ENCODE results near the gene MAP3K2.

The MAP3K2 gene

GRCh38 chr2:127425540-127426490 lies 38.0 kb upstream of the MAP3K2 start:
- ChIA-PET CTCF (interaction anchor here (2.5 kb wide), 1 partner anchor 10 kb away, joined by 11 read pairs; no protein-coding TSS in a partner anchor), POLR2A (no interaction called here)
- DNase-seq (ENCODE audit: extremely low spot score): no peak
- TF ChIP-seq ELF4 (IDR thresholded peaks at IDR 0.05): no peak
- no peak for TF ChIP-seq FOXK2 (IDR thresholded peaks at IDR 0.05)
- TF ChIP-seq FOXM1 (IDR thresholded peaks at IDR 0.05; ENCODE audit: borderline replicate concordance): no peak
- no peak for TF ChIP-seq SUZ12 (IDR thresholded peaks at IDR 0.05)
- no peak for TF ChIP-seq L3MBTL2 (conservative IDR thresholded peaks at IDR 0.05)
- TF ChIP-seq PKNOX1 (IDR thresholded peaks at IDR 0.05): no peak
- TF ChIP-seq SP1 (IDR thresholded peaks at IDR 0.05): no peak
- TF ChIP-seq ARNT (IDR thresholded peaks at IDR 0.05): no peak
- TF ChIP-seq TARDBP (IDR thresholded peaks at IDR 0.05): no peak

DNA sequence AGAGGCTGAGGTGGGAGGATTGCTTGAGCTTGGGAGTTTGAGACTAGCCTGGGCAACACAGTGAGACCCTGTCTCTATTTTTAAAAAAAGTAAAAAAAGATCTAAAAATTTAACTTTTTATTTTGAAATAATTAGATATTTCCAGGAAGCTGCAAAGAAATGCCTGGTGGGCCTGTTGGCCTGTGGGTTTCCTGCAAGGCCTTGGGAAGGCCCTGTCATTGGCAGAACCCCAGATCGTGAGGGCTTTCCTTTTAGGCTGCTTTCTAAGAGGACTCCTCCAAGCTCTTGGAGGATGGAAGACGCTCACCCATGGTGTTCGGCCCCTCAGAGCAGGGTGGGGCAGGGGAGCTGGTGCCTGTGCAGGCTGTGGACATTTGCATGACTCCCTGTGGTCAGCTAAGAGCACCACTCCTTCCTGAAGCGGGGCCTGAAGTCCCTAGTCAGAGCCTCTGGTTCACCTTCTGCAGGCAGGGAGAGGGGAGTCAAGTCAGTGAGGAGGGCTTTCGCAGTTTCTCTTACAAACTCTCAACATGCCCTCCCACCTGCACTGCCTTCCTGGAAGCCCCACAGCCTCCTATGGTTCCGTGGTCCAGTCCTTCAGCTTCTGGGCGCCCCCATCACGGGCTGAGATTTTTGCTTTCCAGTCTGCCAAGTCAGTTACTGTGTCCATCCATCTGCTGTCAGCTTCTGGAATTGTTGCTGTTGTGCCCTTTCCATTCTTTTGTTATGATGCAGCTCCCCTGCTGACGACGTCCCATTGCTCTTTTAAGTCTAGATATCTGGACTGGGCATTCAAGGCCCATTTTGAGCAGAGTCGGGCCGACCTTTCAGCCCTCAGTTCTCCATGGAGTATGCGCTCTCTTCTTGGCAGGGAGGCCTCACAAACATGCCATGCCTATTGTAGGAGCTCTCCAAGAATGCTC lies 37.1 kb upstream of the MAP3K2 start:
- CTCF ChIA-PET: interaction anchor here (2.5 kb wide), 1 partner anchor 10 kb away, joined by 11 read pairs; no protein-coding TSS in a partner anchor

GRCh38 chr2:127423880-127424279 lies 36.1 kb upstream of the MAP3K2 start:
- POLR2A ChIA-PET: interaction anchor here (1.0 to 1.3 kb wide), 2 partner anchors 9 to 103 kb away, joined by 3 to 7 read pairs; no protein-coding TSS in a partner anchor
- no peak for TF ChIP-seq TARDBP (IDR thresholded peaks at IDR 0.05)
- TF ChIP-seq FOXM1 (IDR thresholded peaks at IDR 0.05; ENCODE audit: borderline replicate concordance): no peak
- no peak for TF ChIP-seq NFRKB (IDR thresholded peaks at IDR 0.05)
- TF ChIP-seq SUZ12 (IDR thresholded peaks at IDR 0.05): no peak
- TF ChIP-seq ARNT (IDR thresholded peaks at IDR 0.05): no peak
- TF ChIP-seq ZNF384 (IDR thresholded peaks at IDR 0.05): no peak
- no peak for TF ChIP-seq CTBP1 (IDR thresholded peaks at IDR 0.05; ENCODE audit: borderline replicate concordance)
- no peak for TF ChIP-seq FOXK2 (IDR thresholded peaks at IDR 0.05)
- no peak for TF ChIP-seq FOXA1 (IDR thresholded peaks at IDR 0.05)
- TF ChIP-seq LEF1 (IDR thresholded peaks at IDR 0.05; ENCODE audit: borderline replicate concordance): no peak
- no peak for TF ChIP-seq ELF4 (IDR thresholded peaks at IDR 0.05)
- TF ChIP-seq PKNOX1 (IDR thresholded peaks at IDR 0.05): no peak
- no peak for TF ChIP-seq HDGF (IDR thresholded peaks at IDR 0.05; ENCODE audit: borderline replicate concordance)
- no peak for TF ChIP-seq L3MBTL2 (conservative IDR thresholded peaks at IDR 0.05)
- no peak for TF ChIP-seq SP1 (IDR thresholded peaks at IDR 0.05)
- no peak for TF ChIP-seq BHLHE40 (IDR thresholded peaks at IDR 0.05; ENCODE audit: borderline replicate concordance)
- DNase-seq (ENCODE audit: extremely low spot score): no peak
- CTCF ChIA-PET: no interaction called here

More for the DNA sequence above, 37.1 kb upstream of the MAP3K2 start:
- no peak for DNase-seq (ENCODE audit: extremely low spot score)
- no peak for TF ChIP-seq SUZ12 (IDR thresholded peaks at IDR 0.05)
- TF ChIP-seq FOXA1 (IDR thresholded peaks at IDR 0.05): no peak
- TF ChIP-seq FOXK2 (IDR thresholded peaks at IDR 0.05): no peak
- no peak for TF ChIP-seq LEF1 (IDR thresholded peaks at IDR 0.05; ENCODE audit: borderline replicate concordance)
- no peak for TF ChIP-seq SP1 (IDR thresholded peaks at IDR 0.05)
- TF ChIP-seq FOXM1 (IDR thresholded peaks at IDR 0.05; ENCODE audit: borderline replicate concordance): no peak
- TF ChIP-seq PKNOX1 (IDR thresholded peaks at IDR 0.05): no peak
- no peak for TF ChIP-seq TARDBP (IDR thresholded peaks at IDR 0.05)
- TF ChIP-seq ZNF384 (IDR thresholded peaks at IDR 0.05): no peak
- TF ChIP-seq L3MBTL2 (conservative IDR thresholded peaks at IDR 0.05): no peak
- no peak for TF ChIP-seq ELF4 (IDR thresholded peaks at IDR 0.05)
- TF ChIP-seq HDGF (IDR thresholded peaks at IDR 0.05; ENCODE audit: borderline replicate concordance): no peak
- no peak for TF ChIP-seq ARNT (IDR thresholded peaks at IDR 0.05)
- TF ChIP-seq CTBP1 (IDR thresholded peaks at IDR 0.05; ENCODE audit: borderline replicate concordance): no peak
- TF ChIP-seq BHLHE40 (IDR thresholded peaks at IDR 0.05; ENCODE audit: borderline replicate concordance): no peak
- TF ChIP-seq NFRKB (IDR thresholded peaks at IDR 0.05): no peak
- POLR2A ChIA-PET: interaction anchor here (1.0 to 1.3 kb wide), 2 partner anchors 10 to 102 kb away, joined by 3 to 7 read pairs; no protein-coding TSS in a partner anchor

GRCh38 chr2:127423478-127423843 lies 35.7 kb upstream of the MAP3K2 start:
- no peak for DNase-seq (ENCODE audit: extremely low spot score)
- CTCF ChIA-PET: no interaction called here

More at GRCh38 chr2:127423478-127423843, 35.7 kb upstream of the MAP3K2 start:
- TF ChIP-seq CTBP1 (IDR thresholded peaks at IDR 0.05; ENCODE audit: borderline replicate concordance): no peak
- TF ChIP-seq HDGF (IDR thresholded peaks at IDR 0.05; ENCODE audit: borderline replicate concordance): no peak
- TF ChIP-seq FOXA1 (IDR thresholded peaks at IDR 0.05): no peak
- no peak for TF ChIP-seq ARNT (IDR thresholded peaks at IDR 0.05)
- no peak for TF ChIP-seq NFRKB (IDR thresholded peaks at IDR 0.05)
- no peak for TF ChIP-seq FOXK2 (IDR thresholded peaks at IDR 0.05)
- no peak for TF ChIP-seq TARDBP (IDR thresholded peaks at IDR 0.05)
- no peak for TF ChIP-seq PKNOX1 (IDR thresholded peaks at IDR 0.05)
- no peak for TF ChIP-seq SUZ12 (IDR thresholded peaks at IDR 0.05)
- no peak for TF ChIP-seq SP1 (IDR thresholded peaks at IDR 0.05)
- TF ChIP-seq FOXM1 (IDR thresholded peaks at IDR 0.05; ENCODE audit: borderline replicate concordance): no peak
- POLR2A ChIA-PET: no interaction called here

All from HEK293T (cell line).